C4-2B (cell line): ENCODE results near the gene SIMC1.
A peak's percentile ranks its signal among the peaks of the same experiment; 100 is the strongest.

ENCODE experiments used
- H3K27ac ChIP-seq: fragments of 450-650 bp; 2 replicates; pipeline ENCODE4 v1.5.1; 2017
- CTCF ChIP-seq: fragments of 450-650 bp; conservative IDR thresholded peaks from 2 replicates; pipeline ENCODE4 v1.5.1; 2017; ENCODE audit warnings: mild to moderate bottlenecking
- ZFX ChIP-seq: fragments of 450-650 bp; IDR thresholded peaks from 2 replicates; pipeline ENCODE4 v1.6.1; 2017

Gene SIMC1

GRCh38 chr5:176388444-176389134, 150.4 kb downstream of the SIMC1 start, which contains the start of the genes HIGD2A and NOP16:
TSS of gene HIGD2A (plus strand) at chr5:176388751. CDS start at chr5:176388820, 69 bp downstream.
TSS of gene NOP16 (minus strand) at chr5:176388598. CDS start at chr5:176388539, 59 bp downstream.
- TF ChIP-seq CTCF (no peak), ZFX (peak; percentile 64; the same call in 1 of the 2 replicates)
- peak within 1 kb of the TSS; percentile 94 for H3K27ac ChIP-seq

GRCh38 chr5:176389135-176390123, 151.2 kb downstream of the SIMC1 start:
- peak overlapping the region; percentile 94 for H3K27ac ChIP-seq
- TF ChIP-seq ZFX (no peak), CTCF (no peak)

GRCh38 chr5:176391479-176391878, 153.3 kb downstream of the SIMC1 start:
- TF ChIP-seq CTCF (no peak), ZFX (no peak)
- no peak overlapping the region for H3K27ac ChIP-seq

- no peak overlapping the region for H3K27ac ChIP-seq
- TF ChIP-seq ZFX (no peak), CTCF (no peak)
Observed at GRCh38 chr5:176391999-176392398, 153.8 kb downstream of the SIMC1 start.

GRCh38 chr5:176392526-176392925, 154.3 kb downstream of the SIMC1 start:
- no peak overlapping the region for H3K27ac ChIP-seq
- TF ChIP-seq ZFX (no peak), CTCF (no peak)

- H3K27ac ChIP-seq, result no peak overlapping the region
Observed at GRCh38 chr5:176394096-176394495, 155.9 kb downstream of the SIMC1 start.

More at GRCh38 chr5:176394096-176394495, 155.9 kb downstream of the SIMC1 start:
- TF ChIP-seq CTCF (no peak), ZFX (no peak)
